ENCODE results near the gene HEXA.

GRCh38 chr15:72411111-72411510 lies 35.3 kb upstream of the HEXA start:
- TF ChIP-seq CTCF (conservative IDR thresholded peaks at IDR 0.05; ENCODE audit: low read length) = no peak
- no peak for TF ChIP-seq EZH2phosphoT487 (IDR thresholded peaks at IDR 0.05; ENCODE audit: borderline replicate concordance)

Measured in Loucy (cell line).